ENCODE measurements around the gene BHLHE23. TPM values are rescaled to one million over a fixed set of nuclear protein-coding genes. Genes with fewer than 3 reads are reported as not detected.
A peak's percentile ranks its signal among the peaks of the same experiment; 100 is the strongest.

The BHLHE23 gene
- total RNA-seq, 1 donor from 2014 or later: not detected

GRCh38 chr20:63033794-63034709 is 27.3 kb upstream of the BHLHE23 start:
- no peaks in the 10 kb centered on the region for H3K36me3 Mint-ChIP-seq
- no peak overlapping the region for H3K27ac Mint-ChIP-seq
- no peak overlapping the region for H3K4me3 Mint-ChIP-seq
- TF ChIP-seq CTCF (IDR thresholded peaks at IDR 0.05; ENCODE audit: unreplicated experiment): no peak
- H3K4me1 Mint-ChIP-seq: peaks cover 6% of the 10 kb centered on the region
- no peaks in the 10 kb centered on the region for H3K9me3 Mint-ChIP-seq
- peaks cover 83% of the 10 kb centered on the region for H3K27me3 Mint-ChIP-seq (ENCODE audit: low read depth)
- peak in 1 of 2 experiments; percentile 8 for DNase-seq (ENCODE audit: low spot score in 2 of 2, unreplicated experiment in 2 of 2)

GRCh38 chr20:63032861-63033793 is 26.4 kb upstream of the BHLHE23 start:
- DNase-seq (ENCODE audit: low spot score in 2 of 2, unreplicated experiment in 2 of 2): peak in 1 of 2 experiments; percentile 14
- no peak for TF ChIP-seq CTCF (IDR thresholded peaks at IDR 0.05; ENCODE audit: unreplicated experiment)

GRCh38 chr20:63032026-63032800 is 25.4 kb upstream of the BHLHE23 start:
- Mint-ChIP-seq H3K36me3 (no peaks in the 10 kb centered on the region), H3K4me1 (peaks cover 8% of the 10 kb centered on the region), H3K27ac (no peak overlapping the region), H3K9me3 (no peaks in the 10 kb centered on the region), H3K4me3 (no peak overlapping the region), H3K27me3 (ENCODE audit: low read depth) (peaks cover 85% of the 10 kb centered on the region)
- peak in 1 of 2 experiments; percentile 12 for DNase-seq (ENCODE audit: low spot score in 2 of 2, unreplicated experiment in 2 of 2)
- TF ChIP-seq CTCF (IDR thresholded peaks at IDR 0.05; ENCODE audit: unreplicated experiment): no peak

More at GRCh38 chr20:63032861-63033793, 26.4 kb upstream of the BHLHE23 start:
- Mint-ChIP-seq H3K9me3 (no peaks in the 10 kb centered on the region), H3K36me3 (no peaks in the 10 kb centered on the region), H3K4me3 (peak overlapping the region; percentile 42), H3K27ac (no peak overlapping the region), H3K4me1 (peaks cover 6% of the 10 kb centered on the region), H3K27me3 (ENCODE audit: low read depth) (peaks cover 85% of the 10 kb centered on the region)

GRCh38 chr20:63031251-63032014 is 24.7 kb upstream of the BHLHE23 start:
- H3K4me1 Mint-ChIP-seq: peaks cover 8% of the 10 kb centered on the region
- H3K27me3 Mint-ChIP-seq (ENCODE audit: low read depth): peaks cover 87% of the 10 kb centered on the region
- peak in 1 of 2 experiments; percentile 12 for DNase-seq (ENCODE audit: low spot score in 2 of 2, unreplicated experiment in 2 of 2)
- no peak overlapping the region for H3K27ac Mint-ChIP-seq
- H3K4me3 Mint-ChIP-seq: no peak overlapping the region
- no peaks in the 10 kb centered on the region for H3K36me3 Mint-ChIP-seq
- TF ChIP-seq CTCF (IDR thresholded peaks at IDR 0.05; ENCODE audit: unreplicated experiment): no peak
- H3K9me3 Mint-ChIP-seq: no peaks in the 10 kb centered on the region
